OCI-LY1 (cell line): Measurements from ENCODE around the gene TUBA1B.

ENCODE experiments used
- H2AFZ ChIP-seq: fragments of 200-600 bp; sonication (generic), shearing (Covaris generic); 2 replicates; pipeline ENCODE4 v1.6.0; 2014; ENCODE audit warnings: antibody characterized with exemption, mild to moderate bottlenecking, low read length
- H3F3A ChIP-seq: fragments of 200-600 bp; sonication (generic), shearing (Covaris generic); 2 replicates; pipeline ENCODE4 v1.6.0; 2014; ENCODE audit warnings: mild to moderate bottlenecking, antibody characterized with exemption, low read length, moderate library complexity; ENCODE audit not compliant: insufficient read depth
- H3K27ac ChIP-seq: fragments of 200-600 bp; sonication (generic); 2 replicates; pipeline ENCODE4 v1.5.1; 2014; ENCODE audit warnings: low read length, mixed run types, mild to moderate bottlenecking, low read depth; ENCODE audit not compliant: poor library complexity, severe bottlenecking
- H3K27me3 ChIP-seq: fragments of 200-600 bp; sonication (generic); 2 replicates; pipeline ENCODE4 v1.6.0; 2014; ENCODE audit warnings: antibody characterized with exemption, mild to moderate bottlenecking, low read length, moderate library complexity; ENCODE audit not compliant: insufficient read depth
- H3K36me3 ChIP-seq: fragments of 200-600 bp; sonication (generic); 2 replicates; pipeline ENCODE4 v1.6.1; 2014; ENCODE audit warnings: mild to moderate bottlenecking, antibody characterized with exemption, low read length, moderate library complexity, mixed read lengths; ENCODE audit not compliant: insufficient read depth
- H3K4me1 ChIP-seq: fragments of 200-600 bp; sonication (generic); 2 replicates; pipeline ENCODE4 v1.5.1; 2014; ENCODE audit warnings: mild to moderate bottlenecking, low read length, moderate library complexity; ENCODE audit not compliant: insufficient read depth, severe bottlenecking
- H3K4me2 ChIP-seq: fragments of 200-600 bp; sonication (generic), shearing (Covaris generic); 2 replicates; pipeline ENCODE4 v1.6.1; 2014; ENCODE audit warnings: low read length
- H3K4me3 ChIP-seq: fragments of 200-600 bp; sonication (generic); 2 replicates; pipeline ENCODE4 v1.5.1; 2014; ENCODE audit warnings: low read length, low read depth, mild to moderate bottlenecking, mixed read lengths; ENCODE audit not compliant: poor library complexity, severe bottlenecking
- H3K79me2 ChIP-seq: fragments of 200-600 bp; shearing (Covaris generic); 2 replicates; pipeline ENCODE4 v1.6.1; 2016; ENCODE audit warnings: mixed run types, low read length, mixed read lengths; ENCODE audit not compliant: insufficient read depth
- H3K9ac ChIP-seq: fragments of 200-600 bp; sonication (generic), shearing (Covaris generic); 2 replicates; pipeline ENCODE4 v1.6.1; 2014; ENCODE audit warnings: mild to moderate bottlenecking, low read length, mixed read lengths
- H3K9me2 ChIP-seq: fragments of 200-600 bp; sonication (generic), shearing (Covaris generic); 2 replicates; pipeline ENCODE4 v1.6.1; 2014; ENCODE audit warnings: low read depth, mild to moderate bottlenecking, low read length, mixed read lengths
- H3K9me3 ChIP-seq: fragments of 200-600 bp; shearing (Covaris generic); 2 replicates; pipeline ENCODE4 v1.6.1; 2014; ENCODE audit warnings: low read length, mixed read lengths
- H4K20me1 ChIP-seq: fragments of 200-600 bp; sonication (generic), shearing (Covaris generic); 2 replicates; pipeline ENCODE4 v1.6.0; 2016; ENCODE audit warnings: mild to moderate bottlenecking, low read length; ENCODE audit not compliant: insufficient read depth
- CTCF ChIP-seq: fragments of 200-600 bp; sonication (generic), shearing (Covaris generic); IDR thresholded peaks from 2 replicates; pipeline ENCODE4 v1.5.1; 2017; ENCODE audit warnings: mild to moderate bottlenecking, antibody characterized with exemption, low read length, moderate library complexity, mixed read lengths
- EZH2 ChIP-seq: fragments of 200-600 bp; sonication (generic), shearing (Covaris generic); IDR thresholded peaks from 2 replicates; pipeline ENCODE4 v1.8.0; 2017; ENCODE audit warnings: borderline replicate concordance, mixed run types, mild to moderate bottlenecking, antibody characterized with exemption, low read length, moderate library complexity, mixed read lengths

TUBA1B gene

GRCh38 chr12:49088150-49088931 lies 42.9 kb downstream of the TUBA1B start:
- Histone ChIP-seq H3K79me2 (no peaks in the 10 kb centered on the region), H3K36me3 (no peaks in the 10 kb centered on the region), H3K4me2 (peak overlapping the region; percentile 37; the same call in 1 of the 2 replicates), H3K4me1 (peaks cover 15% of the 10 kb centered on the region), H3K27me3 (no peaks in the 10 kb centered on the region; the same call in none of the 2 replicates), H3K9ac (no peak overlapping the region; the same call in 1 of the 2 replicates), H3K27ac (no peak overlapping the region), H3K9me2 (no peaks in the 10 kb centered on the region), H3K9me3 (no peaks in the 10 kb centered on the region), H3F3A (no peaks in the 10 kb centered on the region), H2AFZ (peak overlapping the region; percentile 23; the same call in 1 of the 2 replicates), H4K20me1 (no peaks in the 10 kb centered on the region), H3K4me3 (no peak overlapping the region)
- no peak for TF ChIP-seq EZH2
- peak; percentile 94 for TF ChIP-seq CTCF

- Histone ChIP-seq H3K4me2 (no peak overlapping the region), H3K36me3 (no peaks in the 10 kb centered on the region), H3K4me1 (peaks cover 11% of the 10 kb centered on the region), H3F3A (no peaks in the 10 kb centered on the region), H3K27ac (no peak overlapping the region), H3K9me2 (no peaks in the 10 kb centered on the region), H2AFZ (no peak overlapping the region), H3K9ac (no peak overlapping the region), H3K9me3 (no peaks in the 10 kb centered on the region), H3K79me2 (no peaks in the 10 kb centered on the region), H3K4me3 (no peak overlapping the region), H3K27me3 (no peaks in the 10 kb centered on the region; the same call in none of the 2 replicates), H4K20me1 (no peaks in the 10 kb centered on the region)
- TF ChIP-seq EZH2 (no peak), CTCF (no peak)
Observed at GRCh38 chr12:49086116-49086515, 45.1 kb downstream of the TUBA1B start.

GRCh38 chr12:49084438-49084837 lies 46.8 kb downstream of the TUBA1B start:
- Histone ChIP-seq H3K27ac (no peak overlapping the region), H3K9ac (no peak overlapping the region), H3K79me2 (no peaks in the 10 kb centered on the region), H3F3A (no peaks in the 10 kb centered on the region), H3K4me3 (no peak overlapping the region), H3K27me3 (no peaks in the 10 kb centered on the region; the same call in 1 of the 2 replicates), H3K4me1 (peaks cover 11% of the 10 kb centered on the region), H2AFZ (no peak overlapping the region), H3K36me3 (no peaks in the 10 kb centered on the region), H3K9me2 (no peaks in the 10 kb centered on the region), H3K4me2 (no peak overlapping the region), H4K20me1 (no peaks in the 10 kb centered on the region), H3K9me3 (no peaks in the 10 kb centered on the region)
- TF ChIP-seq CTCF (no peak), EZH2 (no peak)
